Measurements from ENCODE around the gene C2CD4A. TPM values are rescaled to one million over a fixed set of nuclear protein-coding genes. Genes with fewer than 3 reads are reported as not detected.

Gene C2CD4A
- total and polyA plus RNA-seq, 2 donors (not counting 3 experiments of a cell fraction or from before 2014, with no cell fraction given) = 0.33 to 0.46 TPM

- H3K27ac ChIP-seq (ENCODE audit: insufficient read depth, low read depth, low read length) = no peak overlapping the region
- H3K4me2 ChIP-seq (ENCODE audit: insufficient read depth, low read length) = no peak overlapping the region
- no peak overlapping the region for H3K4me3 ChIP-seq (replicated peaks in 1 of 3; ENCODE audit: insufficient read depth in 1 of 3, low read depth in 1 of 3, low read length in 3 of 3)
- H3K9me1 ChIP-seq (replicated peaks; ENCODE audit: control insufficient read depth, extremely low read depth, insufficient read depth, low read length) = no peaks in the 10 kb centered on the region
- H3K27me3 ChIP-seq (ENCODE audit: control insufficient read depth in 2 of 2, insufficient read depth in 2 of 2, low read length in 2 of 2) = no peaks in the 10 kb centered on the region
- POLR2A ChIA-PET = no interaction called here
- H3K9me3 ChIP-seq (replicated peaks; ENCODE audit: control insufficient read depth, insufficient read depth, low read length) = no peaks in the 10 kb centered on the region
- FAIRE-seq (no peak), DNase-seq (ENCODE audit: low read depth, low spot score) (no peak)
- CTCF ChIA-PET = interaction anchor here (1.4 to 2.6 kb wide), 4 partner anchors 8 to 33 kb away, joined by 4 to 8 read pairs (median 5); partner anchors contain the start of gene VPS13C
- H3K4me1 ChIP-seq (ENCODE audit: control insufficient read depth, extremely low read depth, insufficient read depth, low read length) = no peaks in the 10 kb centered on the region
- H3K9ac ChIP-seq (replicated peaks; ENCODE audit: extremely low read depth, insufficient read depth, low read length) = no peak overlapping the region
- no TSS peak for BruUV-seq (replicated peaks)
- no peak overlapping the region for H2AFZ ChIP-seq (ENCODE audit: low read depth, low read length)
- dilution Hi-C loops (cut with MboI; ENCODE audit: extremely low pct_ligation_motif_present, low sequenced_read_pairs) (no loop called here), intact Hi-C loops (cut with micrococcal nuclease) (no loop called here)
- H4K20me1 ChIP-seq (replicated peaks; ENCODE audit: control insufficient read depth, extremely low read depth, insufficient read depth, low read length) = peaks cover 2% of the 10 kb centered on the region
- TF ChIP-seq POLR2AphosphoS5 (IDR thresholded peaks at IDR 0.05; ENCODE audit: insufficient read depth, low read depth, low read length) (no peak), MAX (IDR thresholded peaks at IDR 0.05; ENCODE audit: insufficient read depth, insufficient read length) (no peak), CTCF (IDR thresholded peaks at IDR 0.05; ENCODE audit: extremely low read depth in 1 of 2, insufficient read depth in 1 of 2, low read depth in 1 of 2, low read length in 2 of 2) (no peak), JUN (IDR thresholded peaks at IDR 0.05; ENCODE audit: borderline replicate concordance, insufficient read depth, insufficient read length, low read depth) (no peak), EZH2 (IDR thresholded peaks at IDR 0.05; ENCODE audit: borderline replicate concordance, low read depth, low read length, severe bottlenecking) (no peak), MYC (IDR thresholded peaks at IDR 0.05; ENCODE audit: low read depth, low read length) (no peak), POLR2A (IDR thresholded peaks at IDR 0.05; ENCODE audit: low read depth, low read length) (no peak), GATA2 (IDR thresholded peaks at IDR 0.05; ENCODE audit: insufficient read depth, insufficient read length, low read depth, low read length) (no peak), FOS (IDR thresholded peaks at IDR 0.05; ENCODE audit: borderline replicate concordance, insufficient read depth, low read length) (no peak)
- H3K36me3 ChIP-seq (ENCODE audit: control insufficient read depth in 2 of 2, extremely low read depth in 1 of 2, insufficient read depth in 2 of 2, low read length in 2 of 2) = peaks cover 0 to 4% of the 10 kb centered on the region in 2 experiments
- no peaks in the 10 kb centered on the region for H3K79me2 ChIP-seq (ENCODE audit: control insufficient read depth, insufficient read depth, low read length)
Observed at GRCh38 chr15:62027263-62027565, 39.6 kb upstream of the C2CD4A start.
